ENCODE results near the gene L3MBTL4.

Gene L3MBTL4

DNA sequence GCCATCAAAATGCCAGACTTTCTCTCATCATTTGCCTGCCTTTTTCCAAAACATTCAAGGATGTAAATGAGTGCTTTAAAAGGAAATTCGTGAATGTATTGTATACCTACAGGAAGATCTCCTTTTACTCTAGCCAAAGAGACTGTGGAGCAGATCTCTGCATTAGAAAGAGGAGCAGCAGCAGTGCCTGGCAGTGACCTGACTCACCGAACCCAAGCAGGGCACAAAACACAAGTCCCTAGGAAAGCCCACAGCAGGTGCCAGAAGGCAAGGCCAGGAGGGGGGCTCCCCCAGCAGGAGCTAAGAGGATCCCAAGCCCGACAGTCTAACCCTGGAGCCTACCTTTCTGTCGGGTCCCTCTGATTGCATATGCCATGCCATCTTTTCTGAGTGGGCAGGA, 47.9 kb downstream of the L3MBTL4 start:
- DNase-seq (ENCODE audit: low spot score) (no peak), FAIRE-seq (no peak)

DNA sequence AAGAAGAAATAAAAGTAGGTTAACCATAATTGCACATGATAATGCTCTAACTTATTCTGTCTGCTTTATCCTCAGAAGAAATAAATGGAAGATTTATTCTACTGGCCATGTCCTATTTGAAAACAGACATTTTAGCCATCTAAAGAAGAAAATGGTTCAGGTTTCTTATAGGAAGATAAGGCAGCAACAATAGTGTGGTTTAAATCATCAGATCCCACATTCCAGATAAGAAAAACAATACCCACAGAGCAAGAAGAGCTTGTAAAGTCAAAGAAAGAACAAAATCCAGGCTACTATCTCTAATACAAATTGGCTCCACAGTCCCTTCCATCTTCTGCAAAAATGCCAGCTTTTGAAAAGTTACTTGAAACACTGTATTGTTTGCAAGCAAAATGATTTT, 49.3 kb downstream of the L3MBTL4 start:
- FAIRE-seq (no peak), DNase-seq (ENCODE audit: low spot score) (no peak)

DNA sequence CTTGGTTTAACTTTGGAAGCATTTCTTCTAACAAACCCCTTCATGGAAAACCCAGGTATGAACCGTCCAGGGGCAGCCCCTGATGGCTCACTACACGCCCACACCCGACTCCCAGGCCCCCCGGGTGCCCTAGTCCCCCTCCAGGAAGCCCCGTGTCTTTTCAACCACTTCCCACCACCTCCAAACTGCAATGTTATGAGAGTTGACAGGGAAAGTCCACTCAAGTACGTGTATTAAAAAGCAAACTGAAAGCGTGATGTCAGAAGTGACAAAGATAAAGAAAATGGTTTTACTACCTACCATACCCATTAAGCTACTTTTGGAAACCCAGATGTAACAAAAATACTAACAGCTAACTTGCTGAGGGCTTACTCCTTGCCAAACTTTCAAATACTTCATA, 51.5 kb downstream of the L3MBTL4 start:
- no peak for DNase-seq (ENCODE audit: low spot score)
- no peak for FAIRE-seq

DNA sequence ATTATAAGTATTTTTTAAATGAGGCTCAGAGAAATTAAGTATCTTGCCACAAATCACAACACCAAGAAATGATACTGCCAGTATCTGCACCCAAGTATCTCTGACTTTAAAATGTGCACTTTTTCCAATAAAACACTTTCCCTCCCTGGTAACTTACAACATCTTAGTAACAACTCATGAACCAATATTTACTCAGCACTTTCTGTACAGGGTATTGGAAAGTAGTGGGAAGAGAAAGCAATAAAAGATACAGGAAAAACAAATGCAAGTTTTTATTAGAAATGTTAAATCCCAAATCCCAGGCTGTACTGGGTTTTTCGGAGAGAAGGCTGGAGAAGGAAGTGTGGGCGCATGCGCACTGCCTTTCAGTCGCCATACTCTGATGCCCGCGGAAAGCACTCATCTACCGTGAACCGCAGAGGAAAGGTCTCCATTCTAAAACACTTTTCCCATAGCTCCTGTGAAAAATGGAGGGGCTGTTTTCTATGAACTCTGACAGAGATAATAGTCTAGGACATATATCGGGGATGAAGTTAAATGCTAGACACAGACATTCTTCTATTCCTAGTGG, 52.1 kb downstream of the L3MBTL4 start:
- FAIRE-seq (no peak), DNase-seq (ENCODE audit: low spot score) (no peak)

DNA sequence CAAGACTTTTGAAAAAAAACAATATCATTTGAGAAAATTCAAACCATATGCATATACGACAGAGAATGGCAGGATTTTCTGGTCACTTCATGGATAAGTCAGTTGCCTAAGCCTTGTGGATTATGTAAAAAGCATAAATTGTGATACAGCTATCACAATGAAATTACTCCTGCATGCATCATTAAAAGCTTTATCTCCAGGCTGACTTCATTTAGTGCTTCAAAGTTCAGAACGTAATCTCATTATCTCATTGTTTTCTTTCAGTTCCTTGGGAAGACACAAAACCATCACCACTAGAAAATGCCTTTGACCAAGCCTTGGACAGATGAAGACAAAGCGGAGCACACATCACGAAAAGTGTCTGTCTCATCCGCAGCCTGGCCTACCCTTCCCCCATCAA, 57.0 kb downstream of the L3MBTL4 start:
- DNase-seq (ENCODE audit: low spot score): no peak
- no peak for FAIRE-seq

DNA sequence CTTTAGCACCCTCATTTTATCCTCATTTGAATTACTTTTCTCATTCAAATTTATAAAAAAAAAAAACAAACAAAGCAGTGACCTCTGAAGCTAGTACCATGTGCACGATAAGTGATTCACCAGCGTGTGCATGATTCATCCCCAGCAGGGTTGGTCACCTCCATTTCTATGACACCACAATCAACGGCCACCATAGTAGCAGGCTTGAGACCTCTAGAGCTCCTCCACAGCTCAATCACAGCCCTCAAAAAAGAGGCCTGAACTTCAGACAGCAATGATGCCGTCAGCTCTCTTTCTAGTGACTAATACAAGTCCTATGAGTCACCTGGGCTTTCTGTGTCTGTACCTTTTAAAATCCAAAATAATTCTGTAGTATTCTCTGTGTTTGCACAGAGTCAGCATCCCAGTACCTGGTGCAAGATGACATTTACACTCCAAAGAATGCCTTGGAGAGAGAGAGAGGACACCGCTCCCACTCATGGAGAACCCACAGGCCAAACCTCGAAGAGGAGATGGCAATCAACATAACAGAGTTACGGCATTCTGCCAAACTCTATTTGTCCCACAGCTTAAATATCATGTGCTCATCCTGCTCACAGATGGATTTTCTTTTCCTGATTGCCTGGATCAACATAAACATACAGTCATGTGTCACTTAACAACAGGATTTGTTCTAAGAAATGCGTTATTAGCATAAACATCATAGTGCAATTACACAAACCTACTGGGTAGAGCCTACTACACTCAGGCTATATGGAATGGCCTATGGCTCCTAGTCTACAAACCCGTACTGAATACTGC, 58.7 kb downstream of the L3MBTL4 start:
- FAIRE-seq: peak; percentile 95
- peak; percentile 92 for DNase-seq (ENCODE audit: low spot score)

DNA sequence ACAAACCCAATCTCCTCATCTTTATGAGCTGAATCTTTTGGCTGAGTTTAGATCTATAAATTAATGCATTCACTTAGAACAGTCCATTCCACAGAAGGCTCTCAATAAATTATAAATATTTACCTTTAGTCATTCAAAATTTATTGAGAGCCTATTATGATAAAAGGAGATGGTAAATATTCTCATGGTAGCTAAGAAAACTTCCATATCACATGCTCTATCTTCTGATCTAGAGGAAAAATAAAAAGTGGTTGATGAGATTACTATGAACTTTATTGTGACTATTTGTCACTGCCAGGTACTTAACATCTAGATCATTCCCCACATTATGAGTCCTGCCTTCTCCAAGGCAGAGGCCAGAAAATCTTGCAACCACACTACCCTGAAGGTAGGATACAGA, 62.4 kb downstream of the L3MBTL4 start:
- peak; percentile 9 for FAIRE-seq
- no peak for DNase-seq (ENCODE audit: low spot score)

DNA sequence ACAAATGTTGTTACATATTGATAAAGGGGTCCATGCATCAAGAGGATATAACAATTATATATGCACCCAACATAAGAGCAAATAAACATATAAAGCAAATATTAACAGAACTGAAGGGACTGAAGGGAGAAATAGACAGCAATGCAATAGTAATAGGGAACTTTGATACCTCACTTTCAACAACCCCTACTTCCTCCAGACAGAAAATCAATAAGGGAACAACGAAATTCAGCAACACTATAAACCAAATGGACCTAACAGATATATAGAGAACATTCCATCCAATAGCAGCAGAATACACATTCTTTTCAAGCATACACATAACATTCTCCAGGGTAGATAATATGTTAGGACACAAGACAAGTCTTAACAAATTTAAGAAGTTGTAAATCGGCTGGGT, 71.7 kb downstream of the L3MBTL4 start:
- DNase-seq (ENCODE audit: low spot score) (no peak), FAIRE-seq (peak; percentile 50)

DNA sequence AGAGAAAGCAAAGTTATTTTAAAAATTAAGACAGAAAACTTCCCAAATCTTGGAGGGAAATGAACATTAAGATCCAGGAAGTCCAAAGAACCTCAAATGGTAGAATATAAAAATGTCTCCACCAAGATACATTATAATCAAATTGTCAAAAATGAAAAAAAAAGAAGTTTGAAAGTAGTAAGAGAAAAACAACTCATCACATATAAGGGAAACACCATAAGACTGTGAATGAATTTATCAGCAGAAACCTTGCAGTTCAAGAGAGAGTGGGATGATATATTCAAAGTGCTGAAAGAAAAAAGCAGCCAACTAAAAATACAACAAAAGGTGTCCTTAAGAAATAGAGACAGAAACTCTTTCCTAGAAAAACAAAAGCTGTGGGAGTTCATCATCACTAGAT, 73.0 kb downstream of the L3MBTL4 start:
- no peak for DNase-seq (ENCODE audit: low spot score)
- no peak for FAIRE-seq

DNA sequence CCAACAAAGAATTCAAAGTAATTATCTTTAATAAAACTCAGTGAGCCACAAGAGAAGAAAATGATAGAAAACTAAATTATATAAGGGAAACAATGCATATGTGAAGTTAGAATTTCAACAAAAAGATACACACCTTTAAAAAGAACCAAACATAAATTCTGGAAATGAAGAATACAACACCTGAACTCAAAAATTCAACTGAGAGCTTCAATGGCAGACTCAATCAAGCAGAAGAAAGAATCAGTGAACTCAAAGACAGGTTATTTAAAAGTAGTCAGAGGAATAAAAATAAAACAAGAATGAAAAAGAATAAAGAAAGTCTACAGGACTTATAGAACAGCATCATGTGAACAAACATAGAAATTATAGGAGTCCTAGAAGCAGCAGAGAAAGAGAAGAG, 73.4 kb downstream of the L3MBTL4 start:
- FAIRE-seq (no peak), DNase-seq (ENCODE audit: low spot score) (no peak)

GRCh38 chr18:6340121-6340520, 74.6 kb downstream of the L3MBTL4 start:
- FAIRE-seq: peak; percentile 35
- DNase-seq (ENCODE audit: low spot score): no peak

GRCh38 chr18:6336239-6336638, 78.5 kb downstream of the L3MBTL4 start:
- FAIRE-seq (no peak), DNase-seq (ENCODE audit: low spot score) (no peak)

DNA sequence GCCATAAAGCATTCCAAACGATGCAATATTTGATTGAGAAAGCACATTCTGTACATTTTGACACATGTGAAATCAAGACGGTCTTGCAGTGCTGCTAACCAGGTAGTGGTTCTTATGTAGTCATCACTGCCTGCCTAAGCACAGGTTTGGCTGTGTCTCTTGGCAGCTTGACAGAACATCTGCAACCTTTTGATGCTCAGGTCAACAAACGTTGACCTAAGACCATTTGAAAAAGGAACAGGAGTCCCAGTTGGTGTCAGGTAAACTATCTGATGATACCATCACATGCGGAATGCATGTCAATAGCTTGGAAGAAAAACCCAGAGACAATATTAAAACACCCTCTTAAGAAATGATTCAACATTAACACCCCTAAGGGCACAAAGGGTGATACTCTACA, 80.7 kb downstream of the L3MBTL4 start:
- FAIRE-seq: peak; percentile 90
- DNase-seq (ENCODE audit: low spot score): no peak

- DNase-seq (ENCODE audit: low spot score) (no peak), FAIRE-seq (peak; percentile 32)
Observed at GRCh38 chr18:6331872-6332271, 82.8 kb downstream of the L3MBTL4 start.

- FAIRE-seq: no peak
Observed at GRCh38 chr18:6330786-6331185, 83.9 kb downstream of the L3MBTL4 start.

GRCh38 chr18:6328621-6329010, 86.1 kb downstream of the L3MBTL4 start:
- DNase-seq (ENCODE audit: low spot score) (no peak), FAIRE-seq (no peak)

More at GRCh38 chr18:6330786-6331185, 83.9 kb downstream of the L3MBTL4 start:
- no peak for DNase-seq (ENCODE audit: low spot score)

DNA sequence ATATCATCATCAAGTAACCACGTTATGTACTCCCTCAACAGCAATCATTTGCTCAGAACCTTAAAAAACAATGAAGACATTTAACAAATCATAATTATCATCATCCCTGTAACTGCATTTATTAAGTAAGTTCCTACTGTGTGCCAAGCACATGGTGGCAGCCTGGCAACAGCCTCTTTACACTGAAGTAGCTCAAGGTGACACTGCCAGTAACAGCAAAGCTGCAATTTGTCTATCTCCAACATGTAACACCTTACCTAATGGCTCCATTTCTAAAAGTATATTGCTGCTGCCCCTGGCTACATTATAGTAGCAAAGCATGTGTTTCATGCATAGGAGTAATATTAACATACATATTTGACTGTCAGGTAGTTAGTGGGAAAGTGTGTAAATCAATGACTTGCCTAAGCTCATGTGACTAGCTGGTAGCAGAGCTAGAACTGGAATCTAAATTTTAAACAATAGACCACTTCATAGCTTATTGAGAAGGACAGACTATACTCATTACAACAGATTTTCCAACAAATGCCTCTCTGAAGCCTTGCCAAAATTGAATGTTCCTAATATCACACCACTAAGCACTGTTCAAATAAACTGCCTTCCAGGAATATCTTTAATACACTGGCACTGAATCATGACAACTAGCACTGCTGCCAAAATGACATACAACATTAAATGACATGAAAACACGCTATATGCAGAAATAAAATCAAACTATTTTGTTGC, 86.7 kb downstream of the L3MBTL4 start:
- DNase-seq (ENCODE audit: low spot score): no peak
- FAIRE-seq: peak; percentile 62

GRCh38 chr18:6327485-6327884, 87.2 kb downstream of the L3MBTL4 start:
- DNase-seq (ENCODE audit: low spot score): no peak
- no peak for FAIRE-seq

- no peak for FAIRE-seq
- DNase-seq (ENCODE audit: low spot score): no peak
Observed at GRCh38 chr18:6326566-6326965, 88.1 kb downstream of the L3MBTL4 start.

- peak; percentile 56 for FAIRE-seq
- DNase-seq (ENCODE audit: low spot score): no peak
Observed at GRCh38 chr18:6323319-6323889, 91.3 kb downstream of the L3MBTL4 start.

DNA sequence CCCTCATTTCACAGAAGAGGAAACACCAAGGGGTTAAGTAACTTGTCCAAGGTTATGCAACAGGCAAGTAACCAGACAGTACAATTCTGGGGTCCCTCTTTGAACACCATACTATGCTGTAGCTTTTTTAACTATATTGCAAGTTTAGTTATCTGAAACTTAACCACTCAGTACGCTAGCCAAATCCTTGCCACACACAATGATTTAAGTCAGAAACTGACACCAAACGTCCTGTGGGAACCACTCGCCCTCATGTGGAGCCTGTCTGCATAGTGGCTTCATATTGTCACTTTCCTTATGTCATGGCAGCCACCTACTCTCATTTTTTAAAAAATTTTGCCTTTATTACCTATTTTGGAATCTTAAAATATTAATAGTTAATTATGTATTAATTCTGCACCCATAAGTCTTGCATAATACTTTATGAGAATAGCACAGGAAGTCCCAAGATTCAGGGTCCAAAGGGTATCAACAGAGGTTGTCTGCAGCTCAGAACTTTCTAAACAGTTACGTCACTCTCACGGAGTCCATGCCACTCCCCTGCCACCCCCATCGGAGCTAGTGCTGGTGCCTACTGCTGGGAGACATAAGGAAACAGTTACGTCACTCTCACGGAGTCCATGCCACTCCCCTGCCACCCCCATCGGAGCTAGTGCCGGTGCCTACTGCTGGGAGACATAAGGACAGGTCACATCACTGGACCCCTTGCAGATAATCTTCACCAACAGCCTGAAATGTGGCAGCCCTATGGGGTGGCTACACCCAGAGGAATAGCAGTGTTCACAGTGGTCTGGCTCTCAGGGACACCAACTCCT, 99.0 kb downstream of the L3MBTL4 start:
- DNase-seq (ENCODE audit: low spot score) (no peak), FAIRE-seq (peak; percentile 69)
